ENCODE data around the gene C11orf91.
A peak's percentile ranks its signal among the peaks of the same experiment; 100 is the strongest.
"Not testable (repeated sequence)": the region's sequence is repeated elsewhere in the genome, so short reads cannot be mapped to it uniquely, and the experiment has no call there.

C11orf91 gene

GRCh38 chr11:33670250-33671011, 30.2 kb downstream of the C11orf91 start:
- peak; percentile 23 for DNase-seq (ENCODE audit: low read depth, low spot score)

GRCh38 chr11:33669598-33670249, 30.9 kb downstream of the C11orf91 start:
- DNase-seq (ENCODE audit: low read depth, low spot score): no peak

GRCh38 chr11:33668951-33669596, 31.6 kb downstream of the C11orf91 start:
- no peak for DNase-seq (ENCODE audit: low read depth, low spot score)

- DNase-seq (ENCODE audit: low read depth, low spot score): no peak
These were observed 32.2 kb downstream of the C11orf91 start for GRCh38 chr11:33668468-33668825.

- DNase-seq (ENCODE audit: low read depth, low spot score): no peak
These were observed 32.7 kb downstream of the C11orf91 start for GRCh38 chr11:33667819-33668467.

GRCh38 chr11:33665350-33666106, 35.1 kb downstream of the C11orf91 start:
- DNase-seq (ENCODE audit: low read depth, low spot score): no peak

GRCh38 chr11:33664827-33665226, 35.8 kb downstream of the C11orf91 start:
- no peak for DNase-seq (ENCODE audit: low read depth, low spot score)

GRCh38 chr11:33664166-33664565, 36.5 kb downstream of the C11orf91 start:
- DNase-seq (ENCODE audit: low read depth, low spot score): no peak

- DNase-seq (ENCODE audit: low read depth, low spot score): no peak
These were observed 37.5 kb downstream of the C11orf91 start for GRCh38 chr11:33663121-33663520.

- DNase-seq (ENCODE audit: low read depth, low spot score): not testable (repeated sequence)
These were observed 39.1 kb downstream of the C11orf91 start for GRCh38 chr11:33661526-33661925.

- no peak for DNase-seq (ENCODE audit: low read depth, low spot score)
These were observed 39.7 kb downstream of the C11orf91 start for GRCh38 chr11:33660962-33661361.

- DNase-seq (ENCODE audit: low read depth, low spot score): no peak
These were observed 41.1 kb downstream of the C11orf91 start for GRCh38 chr11:33659370-33660139.

- DNase-seq (ENCODE audit: low read depth, low spot score): no peak
These were observed 42.3 kb downstream of the C11orf91 start for GRCh38 chr11:33658195-33658900.

- DNase-seq (ENCODE audit: low read depth, low spot score): no peak
These were observed 42.9 kb downstream of the C11orf91 start for GRCh38 chr11:33657757-33658156.

GRCh38 chr11:33656768-33657167, 43.9 kb downstream of the C11orf91 start:
- no peak for DNase-seq (ENCODE audit: low read depth, low spot score)

GRCh38 chr11:33655842-33656600, 44.6 kb downstream of the C11orf91 start:
- no peak for DNase-seq (ENCODE audit: low read depth, low spot score)

- DNase-seq (ENCODE audit: low read depth, low spot score): no peak
These were observed 46.0 kb downstream of the C11orf91 start for GRCh38 chr11:33654594-33654993.

- DNase-seq (ENCODE audit: low read depth, low spot score): no peak
These were observed 47.7 kb downstream of the C11orf91 start for GRCh38 chr11:33652930-33653329.

GRCh38 chr11:33652431-33652830, 48.2 kb downstream of the C11orf91 start:
- DNase-seq (ENCODE audit: low read depth, low spot score): no peak

All from astrocyte of the hippocampus (primary cell).